Lower lobe of right lung (tissue), 2 donors: Measurements from ENCODE around the gene ZDHHC11. TPM values are rescaled to one million over a fixed set of nuclear protein-coding genes. Genes with fewer than 3 reads are reported as not detected.
"Not testable (repeated sequence)": the region's sequence is repeated elsewhere in the genome, so short reads cannot be mapped to it uniquely, and the experiment has no call there.

Experiments
- ATAC-seq, 2 donors: fragments of 200-7000 bp; cut with Tn5 transposase; one replicate each; pipeline ENCODE4 v1.9.1; 2020 to 2022; ENCODE audit warnings: mild to moderate bottlenecking in 2 of 2, moderate library complexity in 2 of 2
- DNase-seq: peaks from one replicate; pipeline ENCODE4 v3.0.0-alpha.2; 2020
- H3K27ac ChIP-seq: fragments of 200-600 bp; one replicate; pipeline ENCODE4 v1.8.0; 2022
- H3K27me3 ChIP-seq: fragments of 200-600 bp; one replicate; pipeline ENCODE4 v1.8.0; 2022; ENCODE audit warnings: low read depth
- H3K36me3 ChIP-seq: fragments of 200-600 bp; one replicate; pipeline ENCODE4 v1.8.0; 2022; ENCODE audit warnings: mild to moderate bottlenecking
- H3K4me1 ChIP-seq: fragments of 200-600 bp; one replicate; pipeline ENCODE4 v1.8.0; 2022
- H3K4me3 ChIP-seq: fragments of 200-600 bp; one replicate; pipeline ENCODE4 v1.8.0; 2022; ENCODE audit warnings: mild to moderate bottlenecking
- H3K9me3 ChIP-seq: fragments of 200-600 bp; one replicate; pipeline ENCODE4 v1.8.0; 2022
- intact Hi-C: fragments of 100-400 bp; cut with DNase I; formaldehyde crosslinking; loops from one replicate; pipeline ENCODE4 v1.11.0; 2022
- total RNA-seq: library from RNA; stranded (reverse); fragmentation: NEBNext Ultra II Directional; extraction: Animal tissue kit (Norgen Biotek cat#: 25700); gene quantifications from one replicate; pipeline ENCODE4 v1.2.1, GENCODE V29; 2021
- TF ChIP-seq, protein P1 (sequence below): fragments of 200-600 bp; IDR thresholded peaks from one replicate; pipeline ENCODE4 v1.8.0; 2022; ENCODE audit warnings: antibody characterized with exemption, mild to moderate bottlenecking
- donor health status: DM: no; HTN: yes; CAD: no; lungs with severe emphysema.

Gene ZDHHC11
- total RNA-seq, 1 donor from 2014 or later: 28.7 TPM

DNA sequence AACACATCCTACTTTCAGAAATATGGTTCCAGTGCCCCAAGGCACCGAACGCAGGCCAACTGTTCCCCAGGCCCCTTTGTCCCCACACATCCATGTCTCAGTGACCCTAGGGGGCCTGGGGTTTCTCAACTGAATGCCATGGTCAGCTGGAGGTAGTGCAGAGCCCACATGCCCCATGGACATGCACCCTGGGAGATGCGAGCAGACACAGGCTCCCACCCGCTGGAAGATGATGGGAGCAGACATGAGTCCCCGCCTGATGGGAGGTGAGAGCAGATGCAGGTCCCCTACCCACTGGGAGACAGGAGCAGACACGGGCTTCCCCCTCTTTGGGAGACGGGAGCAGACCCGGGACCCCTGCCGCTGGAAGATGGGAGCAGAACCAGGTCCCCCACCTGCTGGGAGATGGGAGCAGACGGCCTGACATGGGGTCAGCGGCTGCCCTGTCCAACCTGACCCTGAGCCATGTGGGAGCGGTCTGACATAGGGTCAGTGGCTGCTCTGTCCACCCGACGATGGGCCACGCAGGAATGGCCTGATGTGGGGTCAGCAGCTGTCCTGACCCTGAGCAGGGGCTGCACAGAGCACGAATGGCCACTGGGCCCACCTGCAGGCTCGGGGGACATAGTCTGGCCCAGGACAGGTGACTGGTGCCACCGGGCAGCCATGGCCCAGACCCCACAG lies 84.7 kb downstream of the ZDHHC11 start:
- Histone ChIP-seq H3K4me3 (no peak overlapping the region), H3K36me3 (peaks cover 4% of the 10 kb centered on the region), H3K27me3 (no peaks in the 10 kb centered on the region), H3K4me1 (no peaks in the 10 kb centered on the region), H3K9me3 (no peaks in the 10 kb centered on the region), H3K27ac (no peak overlapping the region)
- intact Hi-C loops: no loop called here
- DNase-seq: no peak
- TF ChIP-seq, protein P1, sequence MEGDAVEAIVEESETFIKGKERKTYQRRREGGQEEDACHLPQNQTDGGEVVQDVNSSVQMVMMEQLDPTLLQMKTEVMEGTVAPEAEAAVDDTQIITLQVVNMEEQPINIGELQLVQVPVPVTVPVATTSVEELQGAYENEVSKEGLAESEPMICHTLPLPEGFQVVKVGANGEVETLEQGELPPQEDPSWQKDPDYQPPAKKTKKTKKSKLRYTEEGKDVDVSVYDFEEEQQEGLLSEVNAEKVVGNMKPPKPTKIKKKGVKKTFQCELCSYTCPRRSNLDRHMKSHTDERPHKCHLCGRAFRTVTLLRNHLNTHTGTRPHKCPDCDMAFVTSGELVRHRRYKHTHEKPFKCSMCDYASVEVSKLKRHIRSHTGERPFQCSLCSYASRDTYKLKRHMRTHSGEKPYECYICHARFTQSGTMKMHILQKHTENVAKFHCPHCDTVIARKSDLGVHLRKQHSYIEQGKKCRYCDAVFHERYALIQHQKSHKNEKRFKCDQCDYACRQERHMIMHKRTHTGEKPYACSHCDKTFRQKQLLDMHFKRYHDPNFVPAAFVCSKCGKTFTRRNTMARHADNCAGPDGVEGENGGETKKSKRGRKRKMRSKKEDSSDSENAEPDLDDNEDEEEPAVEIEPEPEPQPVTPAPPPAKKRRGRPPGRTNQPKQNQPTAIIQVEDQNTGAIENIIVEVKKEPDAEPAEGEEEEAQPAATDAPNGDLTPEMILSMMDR: no peak
- ATAC-seq: no peak

DNA sequence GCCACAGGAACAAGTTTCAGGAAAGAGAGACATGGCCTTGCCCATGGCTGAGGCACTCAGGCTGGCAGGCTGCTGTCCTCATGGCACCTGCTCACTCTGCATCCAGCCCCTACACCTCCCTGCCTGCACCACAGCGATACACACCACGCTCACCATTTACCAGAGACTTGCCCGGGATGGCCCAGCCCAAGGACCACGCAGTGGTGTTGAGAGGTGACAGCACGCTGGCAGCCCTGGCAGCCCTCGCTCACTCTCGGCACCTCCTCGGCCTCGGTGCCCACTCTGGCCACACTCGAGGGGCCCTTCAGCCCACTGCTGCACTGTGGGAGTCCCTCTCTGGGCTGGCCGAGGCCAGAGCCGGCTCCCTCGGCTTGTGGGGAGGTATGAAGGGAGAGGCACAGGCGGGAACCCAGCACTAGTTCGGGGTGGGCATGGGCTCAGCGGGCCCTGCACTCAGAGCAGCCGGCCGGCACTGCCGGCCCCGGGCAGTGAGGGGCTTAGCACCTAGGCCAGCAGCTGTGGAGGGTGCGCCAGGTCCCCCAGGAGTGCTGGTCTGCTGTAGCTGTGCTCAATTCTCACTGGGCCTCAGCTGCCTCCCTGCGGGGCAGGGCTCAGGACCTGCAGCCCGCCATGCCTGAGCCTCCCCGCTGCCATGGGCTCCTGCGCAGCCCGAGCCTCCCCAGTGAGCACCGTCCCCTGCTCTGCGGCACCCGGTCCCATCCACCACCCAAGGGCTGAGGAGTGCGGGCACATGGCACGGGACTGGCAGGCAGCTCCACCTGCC lies 86.6 kb downstream of the ZDHHC11 start:
- Histone ChIP-seq H3K9me3 (no peaks in the 10 kb centered on the region), H3K27me3 (no peaks in the 10 kb centered on the region), H3K27ac (no peak overlapping the region), H3K4me1 (peaks cover 9% of the 10 kb centered on the region), H3K36me3 (peaks cover 4% of the 10 kb centered on the region), H3K4me3 (no peak overlapping the region)
- TF ChIP-seq, protein P1: no peak
- ATAC-seq: no peak
- intact Hi-C loops: no loop called here
- DNase-seq: peak; percentile 40

DNA sequence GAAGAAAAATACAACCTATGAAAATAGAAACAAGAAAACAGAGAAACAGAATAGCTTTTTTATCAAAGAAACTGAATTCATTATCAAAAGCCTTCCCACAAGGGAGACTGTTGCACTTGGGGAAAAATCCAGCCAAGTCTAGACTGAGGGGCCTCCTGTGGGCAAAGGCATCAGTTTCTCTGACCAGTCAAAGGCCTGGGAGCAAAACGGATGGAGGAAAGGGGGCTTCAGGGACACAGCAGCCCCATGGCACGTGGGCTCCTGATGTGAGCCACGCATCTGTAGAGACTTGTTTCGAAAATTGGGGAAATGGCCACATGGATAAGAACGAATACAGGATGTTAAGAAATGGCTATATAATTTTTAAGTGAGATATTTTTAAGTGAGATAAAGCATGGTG lies 87.4 kb downstream of the ZDHHC11 start:
- H3K27me3 ChIP-seq: no peaks in the 10 kb centered on the region
- peaks cover 4% of the 10 kb centered on the region for H3K36me3 ChIP-seq
- H3K4me1 ChIP-seq: peaks cover 16% of the 10 kb centered on the region
- ATAC-seq (no peak), DNase-seq (no peak)
- no peak overlapping the region for H3K4me3 ChIP-seq
- no peaks in the 10 kb centered on the region for H3K9me3 ChIP-seq
- H3K27ac ChIP-seq: no peak overlapping the region
- intact Hi-C loops: no loop called here
- TF ChIP-seq, protein P1: no peak

DNA sequence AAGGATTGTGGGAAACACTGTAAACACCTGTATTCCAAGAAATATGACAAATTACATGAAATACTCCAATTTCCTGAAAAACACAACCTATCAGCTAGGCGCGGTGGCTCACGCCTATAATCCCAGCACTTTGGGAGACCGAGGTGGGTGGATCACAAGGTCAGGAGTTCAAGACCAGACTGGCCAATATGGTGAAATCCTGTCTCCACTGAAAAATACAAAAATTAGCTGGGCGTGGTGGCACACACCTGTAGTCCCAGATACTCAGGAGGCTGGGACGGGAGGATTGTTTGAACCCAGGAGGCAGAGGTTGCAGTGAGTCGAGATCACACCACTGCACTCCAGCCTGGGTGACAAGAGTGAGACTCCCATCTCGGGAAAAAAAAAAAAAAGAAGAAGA lies 87.8 kb downstream of the ZDHHC11 start:
- peaks cover 21% of the 10 kb centered on the region for H3K4me1 ChIP-seq
- H3K27me3 ChIP-seq, ATAC-seq, intact Hi-C loops, DNase-seq, H3K27ac ChIP-seq, H3K36me3 ChIP-seq, H3K9me3 ChIP-seq, H3K4me3 ChIP-seq: not testable (repeated sequence)

DNA sequence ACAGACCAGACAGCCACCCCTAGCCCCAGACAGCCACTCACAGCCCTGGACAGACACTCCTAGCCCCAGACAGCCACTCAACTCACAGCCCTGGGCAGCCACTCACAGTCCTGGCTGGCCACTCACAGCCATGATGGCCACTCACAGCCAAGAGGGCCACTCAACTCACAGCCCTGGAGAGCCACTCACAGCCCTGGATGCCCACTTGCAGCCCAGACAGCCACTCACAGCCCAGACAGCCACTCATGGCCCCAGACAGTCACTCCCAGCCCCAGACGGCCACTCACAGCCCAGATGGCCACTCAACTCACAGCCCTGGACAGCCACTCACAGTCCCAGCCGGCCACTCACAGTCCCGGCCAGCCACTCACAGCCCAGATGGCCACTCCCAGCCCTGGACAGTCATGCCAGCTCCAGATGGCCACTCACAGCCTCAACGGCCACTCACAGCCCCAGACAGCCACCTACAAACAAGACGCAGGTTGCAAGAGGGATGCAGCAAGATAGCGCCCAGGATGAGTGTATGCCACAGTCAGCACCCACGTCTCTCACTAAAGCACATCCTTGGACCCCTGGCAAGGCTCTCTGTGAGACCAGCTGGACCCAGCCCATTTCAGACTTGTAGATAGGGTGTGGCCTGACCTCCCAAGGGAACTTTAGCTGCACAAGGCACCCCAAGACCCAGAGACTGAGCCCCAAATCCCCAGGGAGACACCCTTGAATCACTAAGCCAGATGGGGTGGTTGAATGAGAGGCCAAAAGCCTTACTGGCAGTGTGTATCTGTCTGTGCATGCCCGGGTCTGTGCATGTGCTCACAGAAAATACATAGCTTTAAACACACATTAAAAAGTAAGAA lies 88.7 kb downstream of the ZDHHC11 start:
- ATAC-seq (peak; percentile 84 to 87), DNase-seq (peak; percentile 93)
- peaks cover 4% of the 10 kb centered on the region for H3K36me3 ChIP-seq
- H3K27me3 ChIP-seq: no peaks in the 10 kb centered on the region
- H3K4me3 ChIP-seq: no peak overlapping the region
- intact Hi-C loops: no loop called here
- H3K9me3 ChIP-seq: no peaks in the 10 kb centered on the region
- TF ChIP-seq, protein P1: no peak
- H3K4me1 ChIP-seq: peaks cover 30% of the 10 kb centered on the region
- peak overlapping the region; percentile 58 for H3K27ac ChIP-seq
